NCI-H1105 (cell line): ENCODE results near the gene ICAM4.
"Not testable (repeated sequence)": the region's sequence is repeated elsewhere in the genome, so short reads cannot be mapped to it uniquely, and the experiment has no call there.

Experiments used
- DNase-seq: peaks from one replicate; lab custom pipeline; 2025; lab: John Stamatoyannopoulos, UW

The ICAM4 gene

DNA sequence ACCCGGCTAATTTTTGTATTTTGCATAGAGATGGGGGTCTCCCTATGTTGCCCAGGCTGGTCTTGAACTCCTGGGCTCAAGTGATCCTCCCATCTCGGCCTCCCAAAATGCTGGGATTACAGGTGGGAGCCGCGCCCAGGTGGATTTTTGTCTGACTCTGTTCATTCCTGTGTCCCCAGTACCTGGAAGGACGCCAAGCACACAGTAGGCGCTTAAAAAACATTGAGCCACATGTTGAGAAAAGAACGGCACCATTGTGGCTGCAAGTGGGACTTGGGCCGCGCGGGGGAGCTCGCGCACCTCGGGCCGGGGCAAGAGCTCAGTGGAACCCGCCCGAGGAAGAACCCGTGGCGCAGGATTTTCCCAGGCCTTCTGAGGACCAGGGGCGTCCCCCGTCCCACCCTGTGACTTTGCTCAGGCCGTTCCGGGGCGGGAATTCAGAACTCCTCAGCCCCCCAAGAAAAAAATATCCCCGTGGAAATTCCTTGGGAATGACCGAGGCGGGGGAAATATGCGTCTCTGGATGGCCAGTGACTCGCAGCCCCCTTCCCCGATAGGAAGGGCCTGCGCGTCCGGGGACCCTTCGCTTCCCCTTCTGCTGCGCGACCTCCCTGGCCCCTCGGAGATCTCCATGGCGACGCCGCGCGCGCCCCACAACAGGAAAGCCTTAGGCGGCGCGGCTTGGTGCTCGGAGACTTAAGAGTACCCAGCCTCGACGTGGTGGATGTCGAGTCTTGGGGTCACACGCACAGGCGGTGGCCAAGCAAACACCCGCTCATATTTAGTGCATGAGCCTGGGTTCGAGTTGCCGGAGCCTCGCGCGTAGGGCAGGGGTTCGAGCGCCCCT, 17.2 kb upstream of the ICAM4 start:
- peak; percentile 48 for DNase-seq

- DNase-seq, result no peak
Observed at GRCh38 chr19:10270180-10270615, 16.6 kb upstream of the ICAM4 start.

GRCh38 chr19:10270616-10271394, 15.9 kb upstream of the ICAM4 start, which contains the start of gene ICAM1:
ICAM1 (plus strand) TSS chr19:10271120; CDS start chr19:10271160, 40 bp downstream.
- DNase-seq, result peak; percentile 11

GRCh38 chr19:10271543-10272086, 15.1 kb upstream of the ICAM4 start:
- DNase-seq, result no peak

GRCh38 chr19:10274589-10274988, 12.2 kb upstream of the ICAM4 start:
- no peak for DNase-seq

DNA sequence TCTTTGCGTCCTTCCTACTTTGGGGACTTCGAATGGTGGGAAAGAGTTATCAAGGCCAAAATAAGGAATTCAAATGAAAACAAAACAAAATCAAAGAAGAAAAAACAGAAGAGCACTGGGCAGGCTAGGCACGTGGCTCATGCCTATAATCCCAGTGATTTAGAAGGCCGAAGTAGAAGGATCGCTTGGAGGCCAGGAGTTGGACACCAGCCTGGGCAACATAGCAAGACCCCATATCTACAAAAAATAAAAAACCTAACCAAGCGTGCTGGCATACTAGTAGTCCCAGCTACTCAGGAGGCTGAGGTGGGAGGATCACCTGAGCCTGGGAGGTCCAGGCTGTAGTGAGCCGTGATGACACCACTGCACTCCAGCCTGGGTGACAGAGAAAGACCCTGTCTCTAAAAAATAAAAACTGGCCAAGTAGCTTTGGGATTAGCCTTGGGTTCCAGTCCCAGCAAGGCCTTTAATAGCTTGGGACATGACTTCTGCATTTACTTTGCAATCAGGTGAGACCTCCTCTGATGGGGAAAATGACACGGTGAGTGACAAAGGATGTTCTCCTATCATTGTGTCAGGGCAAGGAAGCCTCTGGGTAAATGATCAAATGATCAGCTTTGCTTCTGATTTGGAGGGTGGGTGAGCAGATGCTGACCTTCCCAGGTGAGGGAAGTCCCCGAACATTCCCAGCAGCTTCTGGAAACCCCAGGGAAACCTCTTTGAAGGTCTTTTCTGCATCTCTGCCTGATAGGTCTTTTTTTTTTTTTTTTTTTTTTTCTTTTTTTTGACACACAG, 8.8 kb upstream of the ICAM4 start:
- no peak for DNase-seq

- no peak for DNase-seq
Observed at GRCh38 chr19:10278935-10279334, 7.8 kb upstream of the ICAM4 start.

GRCh38 chr19:10279737-10280442, 6.9 kb upstream of the ICAM4 start:
- DNase-seq, result no peak

DNA sequence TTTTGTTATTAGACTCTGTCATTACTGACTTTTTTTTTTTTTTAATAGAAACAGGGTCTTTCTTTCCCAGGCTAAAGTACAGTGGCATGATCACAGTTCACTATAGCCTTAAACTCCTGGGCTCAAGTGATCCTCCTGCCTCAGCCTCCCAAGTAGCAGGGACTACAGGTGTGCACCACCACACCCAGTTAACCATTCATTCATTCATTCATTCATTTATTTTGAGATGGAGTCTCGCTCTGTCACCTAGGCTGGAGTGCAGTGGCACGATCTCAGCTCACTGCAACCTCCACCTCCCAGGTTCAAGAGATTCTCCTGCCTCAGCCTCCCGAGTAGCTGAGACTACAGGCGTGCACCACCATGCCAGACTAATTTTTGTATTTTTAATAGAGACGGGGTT, 4.7 kb upstream of the ICAM4 start:
- not testable (repeated sequence) for DNase-seq

DNA sequence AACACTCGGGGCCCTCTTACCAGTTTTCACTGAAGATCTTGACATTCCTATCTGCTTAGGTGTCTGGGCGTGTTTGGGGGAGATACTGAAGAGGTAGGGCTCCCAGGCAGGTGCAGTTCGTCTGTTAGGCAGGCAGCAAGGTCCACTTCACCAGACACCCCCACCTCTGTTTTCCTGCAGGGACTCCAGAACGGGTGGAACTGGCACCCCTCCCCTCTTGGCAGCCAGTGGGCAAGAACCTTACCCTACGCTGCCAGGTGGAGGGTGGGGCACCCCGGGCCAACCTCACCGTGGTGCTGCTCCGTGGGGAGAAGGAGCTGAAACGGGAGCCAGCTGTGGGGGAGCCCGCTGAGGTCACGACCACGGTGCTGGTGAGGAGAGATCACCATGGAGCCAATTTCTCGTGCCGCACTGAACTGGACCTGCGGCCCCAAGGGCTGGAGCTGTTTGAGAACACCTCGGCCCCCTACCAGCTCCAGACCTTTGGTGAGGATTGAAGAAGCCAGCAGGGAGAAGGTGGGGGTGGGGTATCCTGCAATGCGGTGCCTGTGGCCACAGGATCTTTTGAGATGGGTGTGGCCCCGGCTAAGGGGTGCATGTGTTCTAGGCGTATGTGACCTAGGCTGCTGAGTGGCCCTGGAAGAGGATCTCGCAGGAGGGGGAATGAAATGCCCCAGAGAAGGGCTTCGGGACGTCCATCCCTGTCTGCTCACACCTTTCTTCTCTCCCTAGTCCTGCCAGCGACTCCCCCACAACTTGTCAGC, 3.3 kb upstream of the ICAM4 start:
- no peak for DNase-seq

DNA sequence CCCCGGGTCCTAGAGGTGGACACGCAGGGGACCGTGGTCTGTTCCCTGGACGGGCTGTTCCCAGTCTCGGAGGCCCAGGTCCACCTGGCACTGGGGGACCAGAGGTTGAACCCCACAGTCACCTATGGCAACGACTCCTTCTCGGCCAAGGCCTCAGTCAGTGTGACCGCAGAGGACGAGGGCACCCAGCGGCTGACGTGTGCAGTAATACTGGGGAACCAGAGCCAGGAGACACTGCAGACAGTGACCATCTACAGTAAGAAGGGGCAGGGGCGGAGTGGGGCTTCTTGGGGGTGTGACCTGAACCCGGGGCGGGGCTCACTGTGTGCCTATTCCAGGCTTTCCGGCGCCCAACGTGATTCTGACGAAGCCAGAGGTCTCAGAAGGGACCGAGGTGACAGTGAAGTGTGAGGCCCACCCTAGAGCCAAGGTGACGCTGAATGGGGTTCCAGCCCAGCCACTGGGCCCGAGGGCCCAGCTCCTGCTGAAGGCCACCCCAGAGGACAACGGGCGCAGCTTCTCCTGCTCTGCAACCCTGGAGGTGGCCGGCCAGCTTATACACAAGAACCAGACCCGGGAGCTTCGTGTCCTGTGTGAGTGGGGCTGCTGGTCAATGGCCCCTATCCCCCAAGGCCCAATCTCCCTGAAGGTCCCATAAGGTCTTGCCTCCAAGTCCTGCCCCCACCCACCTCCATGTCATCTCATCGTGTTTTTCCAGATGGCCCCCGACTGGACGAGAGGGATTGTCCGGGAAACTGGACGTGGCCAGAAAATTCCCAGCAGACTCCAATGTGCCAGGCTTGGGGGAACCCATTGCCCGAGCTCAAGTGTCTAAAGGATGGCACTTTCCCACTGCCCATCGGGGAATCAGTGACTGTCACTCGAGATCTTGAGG, 2.4 kb upstream of the ICAM4 start:
- DNase-seq, result no peak

GRCh38 chr19:10284960-10285278, 1.8 kb upstream of the ICAM4 start:
- DNase-seq, result no peak

DNA sequence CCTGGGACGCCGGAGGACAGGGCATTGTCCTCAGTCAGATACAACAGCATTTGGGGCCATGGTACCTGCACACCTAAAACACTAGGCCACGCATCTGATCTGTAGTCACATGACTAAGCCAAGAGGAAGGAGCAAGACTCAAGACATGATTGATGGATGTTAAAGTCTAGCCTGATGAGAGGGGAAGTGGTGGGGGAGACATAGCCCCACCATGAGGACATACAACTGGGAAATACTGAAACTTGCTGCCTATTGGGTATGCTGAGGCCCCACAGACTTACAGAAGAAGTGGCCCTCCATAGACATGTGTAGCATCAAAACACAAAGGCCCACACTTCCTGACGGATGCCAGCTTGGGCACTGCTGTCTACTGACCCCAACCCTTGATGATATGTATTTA, 1.4 kb upstream of the ICAM4 start:
- no peak for DNase-seq

DNA sequence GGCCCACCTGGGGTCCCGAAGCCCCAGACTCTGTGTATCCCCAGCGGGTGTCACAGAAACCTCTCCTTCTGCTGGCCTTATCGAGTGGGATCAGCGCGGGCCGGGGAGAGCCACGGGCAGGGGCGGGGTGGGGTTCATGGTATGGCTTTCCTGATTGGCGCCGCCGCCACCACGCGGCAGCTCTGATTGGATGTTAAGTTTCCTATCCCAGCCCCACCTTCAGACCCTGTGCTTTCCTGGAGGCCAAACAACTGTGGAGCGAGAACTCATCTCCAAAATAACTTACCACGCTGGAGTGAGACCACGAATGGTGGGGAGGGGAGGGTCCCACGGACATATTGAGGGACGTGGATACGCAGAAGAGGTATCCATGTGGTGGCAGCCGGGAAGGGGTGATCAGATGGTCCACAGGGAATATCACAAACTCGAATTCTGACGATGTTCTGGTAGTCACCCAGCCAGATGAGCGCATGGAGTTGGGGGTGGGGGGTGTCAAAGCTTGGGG, 2.0 kb downstream of the ICAM4 start:
- DNase-seq, result peak; percentile 14

GRCh38 chr19:10289167-10289835, 2.5 kb downstream of the ICAM4 start:
- DNase-seq, result peak; percentile 72

DNA sequence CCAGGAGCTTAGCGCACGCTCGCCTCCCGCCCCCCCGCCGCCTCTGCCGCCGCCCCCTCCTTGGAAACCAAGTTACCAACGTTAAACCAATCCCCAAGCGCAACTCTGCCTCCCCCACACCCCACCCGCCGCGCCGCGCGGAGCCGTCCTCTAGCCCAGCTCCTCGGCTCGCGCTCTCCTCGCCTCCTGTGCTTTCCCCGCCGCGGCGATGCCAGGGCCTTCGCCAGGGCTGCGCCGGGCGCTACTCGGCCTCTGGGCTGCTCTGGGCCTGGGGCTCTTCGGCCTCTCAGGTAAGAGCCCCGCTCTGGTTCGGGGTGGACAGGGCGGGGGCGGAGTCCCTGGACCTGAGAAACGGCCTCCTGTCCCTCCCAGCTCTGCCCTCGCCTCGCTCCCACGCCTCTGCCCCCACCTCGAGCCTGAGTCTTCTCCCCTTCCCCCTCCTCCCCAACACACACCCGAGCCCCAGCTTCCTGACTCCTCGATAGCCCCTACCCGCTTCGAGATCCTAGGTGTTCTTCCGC, 3.1 kb downstream of the ICAM4 start, which contains the start of gene ICAM5:
ICAM5 (plus strand) TSS at position 117 of the 521 bp plus-strand sequence; CDS start at position 209, 92 bp downstream.
- peak; percentile 46 for DNase-seq

DNA sequence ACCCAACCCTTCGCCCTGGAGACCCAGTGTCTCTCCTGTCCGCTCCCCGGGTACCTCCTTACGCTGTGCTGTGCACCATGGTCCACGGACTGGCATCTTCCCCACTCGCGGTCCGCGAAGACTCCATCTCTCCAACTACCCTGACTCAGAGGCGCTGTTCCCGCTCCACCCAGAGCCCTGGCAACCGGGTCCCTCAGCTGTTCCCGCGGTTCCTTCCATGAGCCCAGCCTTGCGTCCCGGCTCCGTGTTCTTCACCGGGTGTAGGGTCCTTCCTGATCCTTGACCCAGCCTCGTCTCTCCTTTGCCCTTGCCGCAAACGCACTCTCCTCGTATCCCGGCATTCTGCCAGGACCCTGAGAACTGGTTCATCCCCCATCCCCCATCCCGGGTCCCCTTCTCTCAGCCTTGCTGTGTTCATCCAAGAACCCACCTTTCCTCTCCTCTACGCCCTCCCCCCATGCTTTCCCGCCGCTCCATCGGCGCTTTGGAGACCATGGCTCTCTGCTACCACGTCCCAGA, 3.7 kb downstream of the ICAM4 start:
- no peak for DNase-seq

- DNase-seq, result peak; percentile 23
Observed at GRCh38 chr19:10290876-10291553, 4.3 kb downstream of the ICAM4 start.
